Neural cell (in vitro differentiated cells): ENCODE results near the gene NTN3. TPM values are rescaled to one million over a fixed set of nuclear protein-coding genes. Genes with fewer than 3 reads are reported as not detected.

Experiments used
- H2AFZ ChIP-seq: fragments of 200-600, 300-800 bp; sonication (generic), shearing (Covaris generic); 2 replicates; pipeline ENCODE4 v1.6.0; 2014; ENCODE audit warnings: low read depth, mild to moderate bottlenecking, antibody characterized with exemption, low read length, moderate library complexity
- H3F3A ChIP-seq: fragments of 200-600 bp; shearing (Covaris generic); 2 replicates; pipeline ENCODE4 v1.6.1; 2016; ENCODE audit warnings: mild to moderate bottlenecking, moderate library complexity, mixed read lengths, antibody characterized with exemption, low read length; ENCODE audit not compliant: insufficient read depth, poor library complexity, severe bottlenecking
- H3K27ac ChIP-seq: fragments of 200-600, 300-800 bp; sonication (generic), shearing (Covaris generic); 2 replicates; pipeline ENCODE4 v1.5.1; 2014; ENCODE audit warnings: mild to moderate bottlenecking, low read length, moderate library complexity
- H3K27me3 ChIP-seq: fragments of 300-800, 200-600 bp; sonication (generic), shearing (Covaris generic); 2 replicates; pipeline ENCODE4 v1.6.0; 2014; ENCODE audit warnings: mild to moderate bottlenecking, low read depth, low read length, moderate library complexity; ENCODE audit not compliant: insufficient read depth
- H3K36me3 ChIP-seq: fragments of 300-800, 200-600 bp; sonication (generic), shearing (Covaris generic); 2 replicates; pipeline ENCODE4 v1.5.1; 2014; ENCODE audit warnings: mild to moderate bottlenecking, antibody characterized with exemption, low read length, moderate library complexity; ENCODE audit not compliant: insufficient read depth
- H3K4me2 ChIP-seq: fragments of 300-800, 200-600 bp; sonication (generic), shearing (Covaris generic); 2 replicates; pipeline ENCODE4 v1.6.0; 2014; ENCODE audit warnings: mild to moderate bottlenecking, low read length
- H3K4me3 ChIP-seq: fragments of 300-800, 200-600 bp; sonication (generic), shearing (Covaris generic); 2 replicates; pipeline ENCODE4 v1.5.1; 2014; ENCODE audit warnings: mild to moderate bottlenecking, low read length, moderate library complexity
- H3K79me2 ChIP-seq: fragments of 200-600 bp; shearing (Covaris generic); replicated peaks from 2 replicates; pipeline ENCODE4 v1.6.0; 2014; ENCODE audit warnings: mild to moderate bottlenecking, low read length, moderate library complexity; ENCODE audit not compliant: insufficient read depth
- H3K9ac ChIP-seq: fragments of 300-800, 200-600 bp; sonication (generic), shearing (Covaris generic); 2 replicates; pipeline ENCODE4 v1.6.1; 2016; ENCODE audit warnings: mild to moderate bottlenecking, low read length, mixed read lengths
- H3K9me2 ChIP-seq: fragments of 200-600 bp; shearing (Covaris generic); 2 replicates; pipeline ENCODE4 v1.6.1; 2016; ENCODE audit warnings: mild to moderate bottlenecking, low read length, mixed read lengths; ENCODE audit not compliant: insufficient read depth
- H3K9me3 ChIP-seq: fragments of 200-600, 300-800 bp; sonication (generic), shearing (Covaris generic); 2 replicates; pipeline ENCODE4 v1.6.1; 2016; ENCODE audit warnings: mild to moderate bottlenecking, mixed run types, low read length, moderate library complexity, mixed read lengths
- H4K20me1 ChIP-seq: fragments of 200-600 bp; shearing (Covaris generic); 2 replicates; pipeline ENCODE4 v1.6.1; 2016; ENCODE audit warnings: mild to moderate bottlenecking, mixed run types; ENCODE audit not compliant: insufficient read depth
- EP300 ChIP-seq: fragments of 450-650 bp; conservative IDR thresholded peaks from 2 replicates; pipeline ENCODE4 v1.6.1; 2014; ENCODE audit warnings: antibody characterized with exemption, mild to moderate bottlenecking, moderate library complexity; ENCODE audit not compliant: poor library complexity, severe bottlenecking
- EZH2 ChIP-seq: fragments of 200-600, 300-800 bp; shearing (Covaris generic), sonication (generic); IDR thresholded peaks from 2 replicates; pipeline ENCODE4 v1.6.1; 2014; ENCODE audit warnings: antibody characterized with exemption, low read length, borderline replicate concordance, mild to moderate bottlenecking; ENCODE audit not compliant: insufficient read depth, poor library complexity, severe bottlenecking
- MXI1 ChIP-seq: fragments of 450-650 bp; conservative IDR thresholded peaks from 2 replicates; pipeline ENCODE4 v1.6.1; 2014; ENCODE audit warnings: antibody characterized with exemption, mild to moderate bottlenecking; ENCODE audit not compliant: poor library complexity, severe bottlenecking
- POLR2AphosphoS5 ChIP-seq: IDR thresholded peaks from 2 replicates; pipeline ENCODE4 v1.6.1; 2012
- RAD21 ChIP-seq: fragments of 450-650 bp; conservative IDR thresholded peaks from 2 replicates; pipeline ENCODE4 v1.6.1; 2014; ENCODE audit warnings: antibody characterized with exemption, mild to moderate bottlenecking, moderate library complexity
- REST ChIP-seq: IDR thresholded peaks from 2 replicates; pipeline ENCODE4 v1.6.1; 2012; ENCODE audit warnings: borderline replicate concordance
- SMC3 ChIP-seq: fragments of 450-650 bp; conservative IDR thresholded peaks from 2 replicates; pipeline ENCODE4 v1.6.1; 2014; ENCODE audit warnings: antibody characterized with exemption, mild to moderate bottlenecking, moderate library complexity; ENCODE audit not compliant: poor library complexity
- TAF1 ChIP-seq: IDR thresholded peaks from 2 replicates; pipeline ENCODE4 v1.6.1; 2012; ENCODE audit warnings: low read depth
- polyA minus RNA-seq: library from RNA; depleted of rRNA, polyadenylated mRNA; stranded (reverse); fragments of >200 nt; gene quantifications from 2 replicates; pipeline ENCODE4 v1.2.3, GENCODE V29; 2014
- polyA plus RNA-seq: library from polyadenylated mRNA; depleted of rRNA; stranded (reverse); fragments of >200 nt; gene quantifications from 2 replicates; pipeline ENCODE4 v1.2.3, GENCODE V29; 2014
- TF ChIP-seq, protein P1 (sequence below): fragments of 450-650 bp; IDR thresholded peaks from 2 replicates; pipeline ENCODE4 v1.5.1; 2014; ENCODE audit warnings: antibody characterized with exemption, mild to moderate bottlenecking, moderate library complexity; ENCODE audit not compliant: poor library complexity, severe bottlenecking

The NTN3 gene
- 1.2 and 2.4 TPM in 2 replicates for polyA plus RNA-seq
- 4.3 and 5.1 TPM in 2 replicates for polyA minus RNA-seq

GRCh38 chr16:2471016-2471652, at the start of gene NTN3:
Gene NTN3 (plus strand): TSS chr16:2471297. CDS start chr16:2471702, 405 bp downstream.
- peak within 1 kb of the TSS; percentile 52 for H3K4me3 ChIP-seq
- H3K9ac ChIP-seq: peak within 1 kb of the TSS; percentile 49

DNA sequence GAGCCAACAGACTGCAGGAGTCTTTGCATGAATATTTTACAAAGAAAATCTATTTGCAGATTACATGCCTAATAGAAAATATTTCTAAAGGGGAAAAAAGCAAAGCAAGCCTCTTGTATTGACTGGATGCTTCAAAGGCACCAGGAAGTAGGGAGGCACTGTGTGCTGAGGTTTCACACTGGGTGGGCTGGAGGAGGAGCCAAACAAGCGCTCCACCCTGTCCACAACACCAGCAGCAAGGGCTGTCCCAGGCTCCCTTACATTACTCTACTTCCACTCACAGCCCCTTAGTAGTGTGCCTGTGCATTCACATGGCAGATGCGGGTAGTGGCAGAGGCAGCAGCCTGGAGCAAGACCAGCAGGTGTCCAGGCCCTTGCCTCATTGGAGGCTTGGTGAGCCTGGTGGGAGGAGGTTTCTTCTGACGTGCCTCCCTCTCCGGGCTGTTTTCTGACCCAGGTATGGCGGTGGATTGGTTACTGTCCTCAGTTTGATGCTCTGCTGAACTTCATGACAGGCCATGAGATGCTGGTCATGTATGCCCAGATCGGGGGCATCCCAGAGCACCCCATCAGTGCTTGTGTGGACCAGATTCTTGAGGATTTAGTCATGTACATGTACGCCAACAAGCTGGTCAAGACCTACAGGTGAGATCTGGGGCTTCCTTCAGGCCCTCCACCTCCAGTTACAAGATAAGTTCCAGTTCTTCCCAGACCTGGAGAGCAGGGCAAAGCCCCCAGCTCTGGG, 48.8 kb upstream of the NTN3 start:
- Histone ChIP-seq H3K36me3 (no peaks in the 10 kb centered on the region), H3K4me3 (no peak overlapping the region), H3K4me2 (no peak overlapping the region), H3K27ac (no peak overlapping the region), H3K79me2 (no peaks in the 10 kb centered on the region), H2AFZ (no peak overlapping the region), H3K9me3 (no peaks in the 10 kb centered on the region), H3F3A (no peaks in the 10 kb centered on the region), H3K27me3 (no peaks in the 10 kb centered on the region), H3K9ac (no peak overlapping the region), H3K9me2 (no peaks in the 10 kb centered on the region), H4K20me1 (no peaks in the 10 kb centered on the region)
- TF ChIP-seq MXI1: no peak
- no peak for TF ChIP-seq SMC3
- no peak for TF ChIP-seq RAD21
- TF ChIP-seq EP300: no peak
- no peak for TF ChIP-seq TAF1
- no peak for TF ChIP-seq EZH2
- TF ChIP-seq POLR2AphosphoS5: no peak
- TF ChIP-seq, protein P1, sequence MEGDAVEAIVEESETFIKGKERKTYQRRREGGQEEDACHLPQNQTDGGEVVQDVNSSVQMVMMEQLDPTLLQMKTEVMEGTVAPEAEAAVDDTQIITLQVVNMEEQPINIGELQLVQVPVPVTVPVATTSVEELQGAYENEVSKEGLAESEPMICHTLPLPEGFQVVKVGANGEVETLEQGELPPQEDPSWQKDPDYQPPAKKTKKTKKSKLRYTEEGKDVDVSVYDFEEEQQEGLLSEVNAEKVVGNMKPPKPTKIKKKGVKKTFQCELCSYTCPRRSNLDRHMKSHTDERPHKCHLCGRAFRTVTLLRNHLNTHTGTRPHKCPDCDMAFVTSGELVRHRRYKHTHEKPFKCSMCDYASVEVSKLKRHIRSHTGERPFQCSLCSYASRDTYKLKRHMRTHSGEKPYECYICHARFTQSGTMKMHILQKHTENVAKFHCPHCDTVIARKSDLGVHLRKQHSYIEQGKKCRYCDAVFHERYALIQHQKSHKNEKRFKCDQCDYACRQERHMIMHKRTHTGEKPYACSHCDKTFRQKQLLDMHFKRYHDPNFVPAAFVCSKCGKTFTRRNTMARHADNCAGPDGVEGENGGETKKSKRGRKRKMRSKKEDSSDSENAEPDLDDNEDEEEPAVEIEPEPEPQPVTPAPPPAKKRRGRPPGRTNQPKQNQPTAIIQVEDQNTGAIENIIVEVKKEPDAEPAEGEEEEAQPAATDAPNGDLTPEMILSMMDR: no peak

More at GRCh38 chr16:2471016-2471652, at the start of gene NTN3:
- Histone ChIP-seq H3F3A (no peaks in the 10 kb centered on the region), H4K20me1 (no peaks in the 10 kb centered on the region), H3K27me3 (peaks cover 6% of the 10 kb centered on the region), H3K9me2 (no peaks in the 10 kb centered on the region), H3K36me3 (no peaks in the 10 kb centered on the region), H3K9me3 (no peaks in the 10 kb centered on the region), H3K79me2 (no peaks in the 10 kb centered on the region), H3K27ac (no peak within 1 kb of the TSS), H3K4me2 (no peak within 1 kb of the TSS), H2AFZ (no peak within 1 kb of the TSS)
- TF ChIP-seq EZH2: no peak
- no peak for TF ChIP-seq TAF1
- TF ChIP-seq RAD21: no peak
- TF ChIP-seq MXI1: no peak
- TF ChIP-seq POLR2AphosphoS5: no peak
- TF ChIP-seq SMC3: no peak
- TF ChIP-seq EP300: no peak
- no peak for TF ChIP-seq REST
- TF ChIP-seq, protein P1: no peak
